Activated CD8-positive, alpha-beta memory T cell treated with anti-CD3 and anti-CD28 coated beads, Interleukin-2, amount 10 ng/mL, durations not matched to agents 7 days and 5 days (primary cell): Measurements from ENCODE around the gene ASTN2. TPM values are rescaled to one million over a fixed set of nuclear protein-coding genes. Genes with fewer than 3 reads are reported as not detected.

ENCODE experiments used
- ATAC-seq: fragments of 150-1000 bp; cut with Tn5 transposase; one replicate; pipeline ENCODE4 v1.10.0; 2021; ENCODE audit warnings: moderate library complexity
- CTCF ChIA-PET: fragments of 350-600 bp; sonication (Branson Sonifier 250); formaldehyde crosslinking; loops from one replicate; lab custom pipeline; 2021; ENCODE audit warnings: antibody characterized with exemption; lab: Charles Lee
- DNase-seq: peaks from one replicate; pipeline ENCODE4 v3.0.0-alpha.2; 2020
- H3K27ac Mint-ChIP-seq: one replicate; pipeline ENCODE4 v1.8.0; 2021; ENCODE audit warnings: mild to moderate bottlenecking, mixed read lengths
- H3K27me3 Mint-ChIP-seq: one replicate; pipeline ENCODE4 v1.8.0; 2021; ENCODE audit warnings: mixed read lengths
- H3K36me3 Mint-ChIP-seq: one replicate; pipeline ENCODE4 v1.8.0; 2021; ENCODE audit warnings: mild to moderate bottlenecking, mixed read lengths
- H3K4me1 Mint-ChIP-seq: one replicate; pipeline ENCODE4 v1.8.0; 2021; ENCODE audit warnings: mixed read lengths
- H3K4me3 Mint-ChIP-seq: one replicate; pipeline ENCODE4 v1.8.0; 2021; ENCODE audit warnings: mild to moderate bottlenecking, moderate library complexity, mixed read lengths
- H3K9me3 Mint-ChIP-seq: one replicate; pipeline ENCODE4 v1.8.0; 2022; ENCODE audit warnings: low read depth, mixed read lengths
- total RNA-seq, 2 experiments: library from RNA; stranded (reverse); gene quantifications; one replicate each; pipeline ENCODE4 v1.2.3, GENCODE V29; 2021

Gene ASTN2
- total RNA-seq, 2 experiments from 2014 or later: 4.0 to 5.4 TPM

- ATAC-seq: no peak
- Mint-ChIP-seq H3K27me3 (no peaks in the 10 kb centered on the region), H3K36me3 (no peaks in the 10 kb centered on the region), H3K4me3 (no peak overlapping the region), H3K9me3 (no peaks in the 10 kb centered on the region), H3K4me1 (no peaks in the 10 kb centered on the region), H3K27ac (no peak overlapping the region)
- CTCF ChIA-PET: no interaction called here
- DNase-seq: no peak
Observed at GRCh38 chr9:116883676-116884075, 531.2 kb downstream of the ASTN2 start.

- no peak overlapping the region for H3K27ac Mint-ChIP-seq
- CTCF ChIA-PET: no interaction called here
- H3K36me3 Mint-ChIP-seq: no peaks in the 10 kb centered on the region
- H3K9me3 Mint-ChIP-seq: peaks cover 13% of the 10 kb centered on the region
- no peaks in the 10 kb centered on the region for H3K4me1 Mint-ChIP-seq
- H3K27me3 Mint-ChIP-seq: no peaks in the 10 kb centered on the region
- DNase-seq (no peak), ATAC-seq (no peak)
- H3K4me3 Mint-ChIP-seq: no peak overlapping the region
Observed at GRCh38 chr9:116877072-116877471, 537.8 kb downstream of the ASTN2 start.

- Mint-ChIP-seq H3K4me1 (no peaks in the 10 kb centered on the region), H3K27ac (no peak overlapping the region), H3K27me3 (no peaks in the 10 kb centered on the region), H3K9me3 (peaks cover 13% of the 10 kb centered on the region), H3K4me3 (no peak overlapping the region), H3K36me3 (no peaks in the 10 kb centered on the region)
- DNase-seq: no peak
- CTCF ChIA-PET: no interaction called here
- ATAC-seq: no peak
Observed at GRCh38 chr9:116875576-116875975, 539.3 kb downstream of the ASTN2 start.

GRCh38 chr9:116873937-116874914, 540.6 kb downstream of the ASTN2 start:
- Mint-ChIP-seq H3K27ac (no peak overlapping the region), H3K9me3 (peaks cover 13% of the 10 kb centered on the region), H3K4me3 (no peak overlapping the region), H3K36me3 (no peaks in the 10 kb centered on the region), H3K4me1 (no peaks in the 10 kb centered on the region), H3K27me3 (no peaks in the 10 kb centered on the region)
- no peak for DNase-seq
- CTCF ChIA-PET: no interaction called here
- ATAC-seq: no peak

- CTCF ChIA-PET: no interaction called here
- H3K9me3 Mint-ChIP-seq: peaks cover 13% of the 10 kb centered on the region
Observed at GRCh38 chr9:116873491-116873890, 541.4 kb downstream of the ASTN2 start.

GRCh38 chr9:116870566-116870965, 544.3 kb downstream of the ASTN2 start:
- no peak overlapping the region for H3K27ac Mint-ChIP-seq
- H3K36me3 Mint-ChIP-seq: no peaks in the 10 kb centered on the region
- H3K4me3 Mint-ChIP-seq: no peak overlapping the region
- DNase-seq: no peak
- no peaks in the 10 kb centered on the region for H3K4me1 Mint-ChIP-seq
- CTCF ChIA-PET: no interaction called here
- no peak for ATAC-seq
- H3K9me3 Mint-ChIP-seq: no peaks in the 10 kb centered on the region
- H3K27me3 Mint-ChIP-seq: no peaks in the 10 kb centered on the region

More at GRCh38 chr9:116873491-116873890, 541.4 kb downstream of the ASTN2 start:
- Mint-ChIP-seq H3K4me1 (no peaks in the 10 kb centered on the region), H3K27me3 (no peaks in the 10 kb centered on the region), H3K36me3 (no peaks in the 10 kb centered on the region), H3K4me3 (no peak overlapping the region), H3K27ac (no peak overlapping the region)
- ATAC-seq: no peak
- DNase-seq: no peak

GRCh38 chr9:116868201-116868600, 546.7 kb downstream of the ASTN2 start:
- ATAC-seq (no peak), DNase-seq (no peak)
- no peaks in the 10 kb centered on the region for H3K9me3 Mint-ChIP-seq
- no peaks in the 10 kb centered on the region for H3K36me3 Mint-ChIP-seq
- CTCF ChIA-PET: interaction anchor here (0.9 kb wide), 1 partner anchor 14 kb away, joined by 3 read pairs; no protein-coding TSS in a partner anchor
- H3K4me1 Mint-ChIP-seq: no peaks in the 10 kb centered on the region
- H3K27ac Mint-ChIP-seq: no peak overlapping the region
- no peak overlapping the region for H3K4me3 Mint-ChIP-seq
- H3K27me3 Mint-ChIP-seq: no peaks in the 10 kb centered on the region

- ATAC-seq: no peak
Observed at GRCh38 chr9:116861321-116861720, 553.5 kb downstream of the ASTN2 start.

GRCh38 chr9:116860509-116861120, 554.2 kb downstream of the ASTN2 start:
- CTCF ChIA-PET: interaction anchor here (1.2 to 3.1 kb wide), 4 partner anchors 13 to 1267 kb away, joined by 3 to 33 read pairs (median 4); no protein-coding TSS in a partner anchor
- DNase-seq (no peak), ATAC-seq (no peak)
- no peak overlapping the region for H3K27ac Mint-ChIP-seq
- no peak overlapping the region for H3K4me3 Mint-ChIP-seq
- H3K27me3 Mint-ChIP-seq: no peaks in the 10 kb centered on the region
- no peaks in the 10 kb centered on the region for H3K9me3 Mint-ChIP-seq
- H3K4me1 Mint-ChIP-seq: no peaks in the 10 kb centered on the region
- no peaks in the 10 kb centered on the region for H3K36me3 Mint-ChIP-seq

More at GRCh38 chr9:116861321-116861720, 553.5 kb downstream of the ASTN2 start:
- H3K4me3 Mint-ChIP-seq: no peak overlapping the region
- no peaks in the 10 kb centered on the region for H3K27me3 Mint-ChIP-seq
- no peak for DNase-seq
- no peak overlapping the region for H3K27ac Mint-ChIP-seq
- CTCF ChIA-PET: interaction anchor here (1.2 to 3.1 kb wide), 4 partner anchors 13 to 1267 kb away, joined by 3 to 33 read pairs (median 4); no protein-coding TSS in a partner anchor
- H3K36me3 Mint-ChIP-seq: no peaks in the 10 kb centered on the region
- H3K4me1 Mint-ChIP-seq: no peaks in the 10 kb centered on the region
- no peaks in the 10 kb centered on the region for H3K9me3 Mint-ChIP-seq

- DNase-seq (no peak), ATAC-seq (no peak)
- Mint-ChIP-seq H3K36me3 (no peaks in the 10 kb centered on the region), H3K4me3 (no peak overlapping the region), H3K27me3 (no peaks in the 10 kb centered on the region), H3K27ac (no peak overlapping the region), H3K4me1 (no peaks in the 10 kb centered on the region), H3K9me3 (no peaks in the 10 kb centered on the region)
- CTCF ChIA-PET: interaction anchor here (3.1 kb wide), 1 partner anchor 123 kb away, joined by 33 read pairs; no protein-coding TSS in a partner anchor
Observed at GRCh38 chr9:116859763-116860162, 555.1 kb downstream of the ASTN2 start.

- no peaks in the 10 kb centered on the region for H3K4me1 Mint-ChIP-seq
- H3K27ac Mint-ChIP-seq: no peak overlapping the region
- DNase-seq (no peak), ATAC-seq (no peak)
- no peaks in the 10 kb centered on the region for H3K27me3 Mint-ChIP-seq
- CTCF ChIA-PET: no interaction called here
- H3K9me3 Mint-ChIP-seq: no peaks in the 10 kb centered on the region
- no peaks in the 10 kb centered on the region for H3K36me3 Mint-ChIP-seq
- H3K4me3 Mint-ChIP-seq: no peak overlapping the region
Observed at GRCh38 chr9:116857321-116857720, 557.5 kb downstream of the ASTN2 start.

- no peaks in the 10 kb centered on the region for H3K4me1 Mint-ChIP-seq
- ATAC-seq: no peak
- CTCF ChIA-PET: no interaction called here
- no peaks in the 10 kb centered on the region for H3K9me3 Mint-ChIP-seq
- no peak overlapping the region for H3K4me3 Mint-ChIP-seq
- H3K36me3 Mint-ChIP-seq: no peaks in the 10 kb centered on the region
- H3K27ac Mint-ChIP-seq: no peak overlapping the region
- no peak for DNase-seq
- H3K27me3 Mint-ChIP-seq: no peaks in the 10 kb centered on the region
Observed at GRCh38 chr9:116855881-116856662, 558.8 kb downstream of the ASTN2 start.

- Mint-ChIP-seq H3K4me1 (no peaks in the 10 kb centered on the region), H3K27me3 (no peaks in the 10 kb centered on the region), H3K36me3 (no peaks in the 10 kb centered on the region), H3K27ac (no peak overlapping the region), H3K4me3 (no peak overlapping the region), H3K9me3 (no peaks in the 10 kb centered on the region)
- ATAC-seq (no peak), DNase-seq (no peak)
- CTCF ChIA-PET: interaction anchor here (1.0 kb wide), 1 partner anchor 15 kb away, joined by 3 read pairs; no protein-coding TSS in a partner anchor
Observed at GRCh38 chr9:116849721-116850120, 565.1 kb downstream of the ASTN2 start.
